GM18519 (cell line): ENCODE results near the gene TRAFD1.

ENCODE experiments used
- ATAC-seq: cut with Tn5 transposase; IDR thresholded peaks from one replicate; pipeline ENCODE4 v1.9.1; 2021; ENCODE audit warnings: mild to moderate bottlenecking, moderate library complexity; ENCODE audit not compliant: unreplicated experiment, low FRiP score

TRAFD1 gene

DNA sequence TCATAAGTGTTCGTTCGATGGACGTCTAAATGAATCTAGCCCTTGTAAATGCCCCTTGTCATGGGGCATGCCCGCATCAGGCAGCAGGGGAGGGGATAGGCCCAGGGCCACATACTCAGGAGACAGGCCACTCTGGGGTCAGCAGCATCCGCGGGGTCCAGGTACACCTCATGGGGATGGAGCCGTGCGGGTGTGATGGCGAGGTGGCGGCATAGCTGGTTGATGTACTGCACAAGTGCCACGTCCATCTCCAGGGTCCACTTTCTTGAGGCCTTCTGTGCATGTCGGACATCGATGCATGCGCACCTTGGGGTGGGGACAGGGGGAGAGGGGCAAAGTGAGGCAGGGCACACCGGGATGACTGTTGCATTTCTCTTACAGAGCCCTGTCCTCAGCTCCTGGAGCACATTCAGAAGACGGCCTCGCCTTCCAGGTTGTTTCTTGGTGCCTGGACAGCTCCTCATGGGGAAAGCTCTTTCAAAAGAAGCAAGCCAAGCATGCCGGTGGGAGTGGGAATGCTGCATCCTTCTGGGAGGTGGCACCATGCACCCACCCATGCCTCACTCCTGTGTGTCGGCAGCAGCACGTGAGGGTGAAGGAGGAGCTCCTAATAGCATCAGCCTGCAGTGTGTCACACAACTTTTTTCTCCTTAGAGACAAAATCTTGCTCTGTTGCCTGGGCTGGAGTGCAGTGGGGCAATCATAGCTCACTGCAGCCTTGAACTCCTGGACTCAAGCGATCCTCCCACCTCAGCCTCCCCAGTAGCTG is 47.4 kb downstream of the TRAFD1 start:
- no peak for ATAC-seq

DNA sequence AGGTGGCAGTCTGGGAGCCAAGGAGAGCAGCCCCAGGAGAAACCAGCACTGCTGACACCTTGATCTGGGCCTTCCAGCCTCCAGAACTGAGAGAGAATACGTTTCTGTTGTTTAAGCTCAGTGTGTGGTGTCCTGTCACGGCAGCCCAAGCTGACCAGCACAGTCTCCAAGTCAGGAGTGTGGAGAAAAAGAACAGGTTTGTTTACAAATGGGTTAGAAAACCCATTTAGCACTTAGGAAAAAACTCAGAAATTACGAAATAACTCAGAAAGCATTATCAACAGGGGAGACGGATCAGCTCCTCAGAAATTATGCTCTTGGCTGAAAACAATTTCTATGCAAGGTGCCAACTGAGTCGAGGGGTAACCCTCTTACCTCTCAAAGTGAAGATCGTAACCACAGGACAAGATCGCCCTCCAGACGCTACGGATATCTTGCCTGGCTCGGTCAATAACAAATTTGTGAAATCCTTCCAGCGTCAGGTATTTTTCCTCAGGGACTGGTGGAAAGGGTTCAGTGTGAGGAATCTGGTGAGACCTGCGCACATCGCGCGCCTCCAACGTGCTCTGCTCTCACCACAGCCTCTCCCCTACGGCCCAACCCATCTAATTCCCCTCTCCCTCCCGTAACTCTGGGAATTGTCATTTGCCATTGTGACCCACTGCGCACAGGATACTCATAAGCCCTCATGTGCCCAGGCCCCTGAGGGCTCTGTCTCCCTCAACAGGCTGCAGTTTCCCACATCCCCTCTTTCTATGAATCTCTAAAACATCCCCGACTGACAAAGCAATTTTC is 50.2 kb downstream of the TRAFD1 start:
- ATAC-seq: no peak

DNA sequence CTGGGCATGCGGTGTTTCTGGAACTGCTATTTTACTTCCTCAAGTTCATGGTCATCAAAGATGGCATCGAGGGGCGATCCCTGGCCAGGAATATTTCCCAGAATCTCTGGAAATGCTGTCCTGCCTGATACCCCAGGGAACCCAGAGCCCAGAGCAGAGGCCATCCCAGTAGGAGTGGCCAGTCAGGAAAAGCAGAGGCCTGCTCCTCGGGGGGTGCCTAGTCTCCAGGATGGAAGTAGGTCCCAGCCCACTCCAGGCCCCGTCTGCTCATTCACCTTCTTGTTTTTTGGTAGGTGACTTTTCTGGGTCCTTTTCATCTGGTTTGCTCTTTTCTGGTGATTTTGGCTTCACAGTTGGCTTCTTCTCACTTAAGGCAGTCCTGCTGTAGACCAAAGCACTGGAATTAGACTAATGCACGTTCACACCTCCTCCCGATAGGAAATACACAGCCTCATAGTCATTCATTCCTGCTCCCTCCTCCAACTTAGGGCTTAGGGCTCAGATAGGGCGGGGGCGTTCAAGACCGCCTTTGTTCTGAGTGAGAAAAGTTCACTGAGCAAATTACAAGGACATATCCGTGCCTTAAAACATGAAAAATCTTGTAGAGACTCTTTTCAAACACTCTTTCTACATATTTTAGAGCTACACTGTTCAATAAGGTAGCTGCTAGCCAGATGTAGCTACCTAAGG is 51.1 kb downstream of the TRAFD1 start:
- ATAC-seq: no peak

DNA sequence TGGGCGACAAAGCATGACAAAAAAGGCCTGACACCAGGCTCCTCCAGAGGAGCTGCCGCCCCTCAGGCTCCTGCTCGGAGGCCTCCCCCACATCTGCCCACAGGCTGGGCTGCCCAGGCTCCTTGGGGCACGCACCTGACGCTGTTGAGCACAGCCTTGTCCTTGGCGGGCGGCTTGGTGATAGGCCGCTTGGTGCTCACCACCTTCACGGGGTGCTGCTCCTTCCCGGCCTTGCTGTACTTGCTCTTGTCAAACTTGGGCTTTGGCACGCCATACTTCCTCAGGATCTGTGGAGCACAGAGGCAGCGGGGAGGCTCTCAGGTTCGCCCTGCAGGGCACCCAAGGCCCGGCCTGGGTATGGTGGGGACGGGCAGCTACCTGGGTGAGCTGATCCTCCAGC is 53.4 kb downstream of the TRAFD1 start:
- ATAC-seq: no peak

DNA sequence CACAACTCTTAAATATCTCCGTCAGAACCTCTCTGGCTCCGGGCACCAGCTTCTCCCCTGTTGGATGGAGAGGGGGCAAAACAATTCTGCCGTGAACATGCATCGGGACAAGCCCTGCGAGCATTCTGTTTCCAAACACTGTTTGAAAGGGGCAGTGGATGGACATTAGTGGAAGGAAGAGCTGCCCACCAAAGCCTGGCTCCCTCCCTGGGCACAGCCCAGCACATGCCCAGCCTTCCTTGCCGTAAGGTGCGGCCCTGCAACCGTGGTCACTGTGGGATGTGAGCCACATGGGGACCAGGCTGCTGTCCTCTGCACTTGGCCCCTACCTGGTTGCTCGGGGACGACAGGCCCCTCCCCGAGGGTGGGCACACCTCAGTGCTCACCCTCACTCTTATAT is 54.0 kb downstream of the TRAFD1 start:
- ATAC-seq: no peak

DNA sequence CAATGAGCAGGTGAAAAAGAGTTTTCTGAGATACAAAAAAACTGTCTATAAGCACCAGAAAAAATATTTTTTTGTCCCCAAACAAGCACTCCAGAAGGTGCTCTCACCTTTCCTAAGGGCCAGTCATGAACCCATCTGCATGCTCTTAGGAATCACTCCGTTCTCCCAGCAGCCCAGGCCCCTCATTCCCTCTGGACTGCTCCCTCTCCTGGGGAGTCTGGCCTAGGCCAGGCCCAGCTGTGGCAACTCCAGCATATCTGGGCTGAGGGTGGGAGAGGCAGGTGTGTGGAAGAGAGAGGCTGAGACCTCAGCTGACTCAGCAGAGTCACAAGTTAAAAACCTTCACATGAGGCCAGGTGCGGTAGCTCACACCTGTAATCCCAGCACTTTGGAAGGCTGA is 54.6 kb downstream of the TRAFD1 start:
- no peak for ATAC-seq

DNA sequence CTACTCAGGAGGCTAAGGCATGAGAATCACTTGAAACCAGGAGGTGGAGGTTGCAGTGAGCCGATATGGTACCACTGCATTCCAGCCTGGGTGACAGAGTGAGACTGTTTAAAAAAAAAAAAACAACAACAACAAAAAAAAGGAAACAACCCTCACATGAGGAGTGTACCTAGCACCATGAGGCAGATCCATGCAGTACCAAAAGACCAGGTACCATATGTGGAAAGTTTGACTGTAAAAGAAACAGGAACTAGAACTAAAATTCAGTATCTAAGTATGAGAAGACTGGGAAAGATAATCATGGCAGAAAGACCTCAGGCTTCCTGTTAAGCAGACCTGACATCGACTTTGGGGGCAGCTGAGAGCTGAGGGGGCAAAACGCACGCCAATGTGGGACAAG is 55.1 kb downstream of the TRAFD1 start:
- no peak for ATAC-seq

DNA sequence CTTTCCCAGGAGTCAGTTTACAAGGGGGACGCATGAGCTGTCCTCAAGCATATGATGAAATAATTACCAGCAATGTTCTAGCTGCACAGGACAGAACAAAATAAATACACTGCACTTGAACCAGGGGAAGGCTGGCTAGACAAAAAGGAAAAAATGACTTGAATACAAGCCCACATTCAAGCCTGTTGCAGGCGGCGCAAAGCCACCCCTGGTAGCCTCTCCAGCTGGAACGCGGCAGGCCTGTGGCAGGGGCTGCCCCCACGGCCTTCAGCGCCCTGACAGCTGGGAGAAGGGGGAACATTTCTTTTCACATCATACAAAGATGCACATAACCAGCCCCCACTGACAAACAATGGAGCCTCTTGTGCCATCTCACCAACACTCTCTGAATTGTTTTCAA is 57.1 kb downstream of the TRAFD1 start:
- ATAC-seq: no peak

DNA sequence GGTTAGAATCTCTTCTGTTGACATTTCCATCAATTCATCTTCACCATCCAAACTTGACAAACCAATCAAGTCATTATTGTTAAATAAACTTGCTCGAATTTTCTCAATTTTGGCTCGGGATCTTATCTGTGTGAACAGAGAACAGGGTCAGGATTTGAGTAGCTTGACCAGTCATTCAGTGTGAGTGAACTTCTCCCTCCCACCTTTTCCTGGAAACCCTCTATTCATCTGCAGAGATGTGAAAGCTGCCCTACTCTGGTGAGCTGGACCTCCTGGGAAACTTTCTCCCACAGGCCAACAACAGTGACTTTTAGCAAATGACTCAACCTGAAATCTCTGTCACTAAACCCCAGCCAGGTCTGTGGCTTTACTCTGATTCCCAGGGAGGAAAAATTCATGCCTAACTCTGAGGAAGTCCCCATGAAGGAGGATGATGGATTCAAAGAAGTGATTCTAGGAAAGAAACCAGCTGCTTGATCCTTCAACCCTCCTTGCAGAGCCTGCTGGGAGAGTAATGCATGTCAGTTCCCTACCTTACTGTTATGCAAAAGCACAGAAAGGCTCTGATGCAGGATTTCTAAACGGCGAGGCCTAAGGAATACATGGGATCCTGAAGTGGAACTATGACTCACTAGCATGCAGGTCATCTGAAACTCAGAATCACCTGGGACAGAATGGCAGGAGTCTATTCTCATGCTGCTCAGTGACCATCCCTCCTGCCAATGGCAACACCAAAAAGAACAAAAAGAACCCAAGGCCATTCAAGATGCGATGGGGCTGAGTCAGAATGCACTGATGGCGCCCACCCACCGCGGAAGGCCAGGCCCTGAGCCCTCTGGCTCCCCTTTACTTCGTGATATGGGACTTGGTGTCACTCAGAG is 58.0 kb downstream of the TRAFD1 start:
- no peak for ATAC-seq

DNA sequence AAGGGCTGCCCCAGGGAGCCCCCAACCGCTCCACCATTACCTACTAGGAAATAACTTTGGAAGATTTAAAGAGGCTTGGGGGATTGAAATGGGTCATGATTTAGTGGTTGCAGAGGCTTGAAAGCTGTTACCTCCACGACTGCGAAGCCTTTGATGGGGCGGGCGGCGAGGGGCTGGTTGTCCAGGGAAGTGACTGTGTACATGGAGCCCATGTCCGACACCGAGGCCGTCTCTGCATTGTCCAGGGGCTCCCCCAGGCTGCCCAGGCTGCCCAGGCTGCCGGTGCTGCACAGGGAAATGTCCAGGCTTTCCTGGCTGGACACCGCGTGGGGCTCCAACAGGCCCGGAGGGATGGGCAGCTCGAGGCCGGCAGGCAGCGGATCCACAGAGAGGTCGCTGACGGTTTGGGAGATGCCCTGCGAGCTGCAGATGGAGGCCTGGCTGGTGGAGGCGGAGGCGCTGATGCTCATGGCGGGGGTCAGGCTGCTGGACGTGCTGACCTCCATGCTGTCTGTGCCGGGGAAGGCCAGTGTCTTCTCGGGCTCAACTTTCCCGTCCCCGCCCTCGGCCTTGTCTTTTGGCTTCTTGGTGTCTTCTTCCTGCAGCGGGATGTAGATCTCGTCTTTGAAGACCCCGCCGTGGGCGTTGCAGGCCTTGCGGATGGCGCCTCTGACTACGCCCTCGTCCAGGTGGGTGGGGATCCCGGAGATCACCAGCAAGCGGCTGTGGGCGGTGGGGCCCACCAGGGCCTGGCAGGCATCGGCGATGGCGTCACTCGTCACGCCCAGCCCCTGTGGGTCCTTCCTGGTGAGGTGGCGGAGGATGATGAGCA is 58.9 kb downstream of the TRAFD1 start:
- no peak for ATAC-seq

DNA sequence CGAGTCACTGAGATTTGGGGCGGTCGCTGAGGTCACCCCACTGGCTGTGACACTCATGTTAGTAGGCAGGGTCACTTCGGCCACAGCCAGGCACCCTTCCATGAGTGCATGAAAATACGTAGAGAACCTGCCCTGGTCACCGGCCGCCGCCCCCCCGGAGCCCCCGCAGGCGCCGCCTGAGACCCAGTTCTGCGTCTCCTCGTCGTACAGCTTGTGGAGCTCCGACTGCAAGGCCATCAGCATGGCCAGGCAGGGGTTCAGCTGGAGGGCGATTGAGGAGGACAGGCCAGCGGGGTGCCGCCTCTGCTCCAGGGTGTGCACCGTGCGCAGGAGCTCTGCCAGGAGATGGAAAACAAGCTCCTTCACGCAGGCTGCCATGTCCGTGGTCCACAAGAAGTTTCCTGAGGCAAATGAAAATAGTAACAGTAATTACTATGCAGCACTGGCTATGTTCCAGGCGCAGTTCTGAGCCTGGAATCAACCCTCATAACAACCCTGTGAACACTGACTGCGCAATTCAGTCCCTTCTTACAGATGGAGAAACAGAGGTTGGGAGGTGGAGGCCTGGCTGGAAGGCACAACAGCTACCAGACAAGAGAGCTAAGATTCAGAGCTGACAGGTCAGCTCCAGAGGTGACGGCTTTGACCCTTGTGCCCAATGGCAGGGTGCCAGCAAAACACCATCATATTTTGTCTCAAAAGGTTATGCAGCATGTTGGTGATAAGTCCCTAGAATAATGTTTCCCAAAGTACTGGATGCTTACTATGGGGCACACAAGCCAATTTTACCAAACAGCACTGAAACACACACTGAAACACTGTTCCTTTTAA is 59.9 kb downstream of the TRAFD1 start:
- ATAC-seq: no peak

DNA sequence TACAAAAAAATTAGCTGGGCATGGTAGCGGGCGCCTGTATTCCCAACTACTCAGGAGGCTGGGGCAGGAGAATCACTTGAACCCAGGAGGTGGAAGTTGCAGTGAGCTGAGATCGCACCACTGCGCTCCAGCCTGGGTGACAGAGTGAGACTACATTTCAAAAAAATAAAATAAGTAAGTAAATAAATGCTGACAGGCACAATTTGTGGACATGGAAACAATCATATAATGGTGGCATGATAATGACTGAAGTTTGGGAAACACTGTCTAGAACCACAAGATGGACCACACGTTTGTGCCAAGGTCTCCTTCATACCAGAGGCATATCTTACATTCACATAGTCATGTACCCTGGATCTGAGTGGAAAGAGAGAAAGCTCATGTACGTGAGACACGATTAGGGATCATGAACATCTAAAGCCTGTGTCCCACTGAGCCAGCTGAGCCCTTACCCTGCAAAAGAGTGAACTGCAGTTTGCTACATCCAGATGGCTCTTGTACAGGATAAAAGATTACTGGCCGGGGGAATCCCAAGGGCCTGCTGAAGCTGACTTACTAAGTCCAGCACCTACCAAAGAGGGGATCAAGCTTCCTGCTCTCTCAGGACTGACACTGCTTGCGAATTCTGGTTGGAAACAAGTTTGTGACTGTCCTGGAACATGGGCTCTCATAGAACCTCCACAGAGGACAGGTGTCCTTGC is 62.9 kb downstream of the TRAFD1 start:
- no peak for ATAC-seq

DNA sequence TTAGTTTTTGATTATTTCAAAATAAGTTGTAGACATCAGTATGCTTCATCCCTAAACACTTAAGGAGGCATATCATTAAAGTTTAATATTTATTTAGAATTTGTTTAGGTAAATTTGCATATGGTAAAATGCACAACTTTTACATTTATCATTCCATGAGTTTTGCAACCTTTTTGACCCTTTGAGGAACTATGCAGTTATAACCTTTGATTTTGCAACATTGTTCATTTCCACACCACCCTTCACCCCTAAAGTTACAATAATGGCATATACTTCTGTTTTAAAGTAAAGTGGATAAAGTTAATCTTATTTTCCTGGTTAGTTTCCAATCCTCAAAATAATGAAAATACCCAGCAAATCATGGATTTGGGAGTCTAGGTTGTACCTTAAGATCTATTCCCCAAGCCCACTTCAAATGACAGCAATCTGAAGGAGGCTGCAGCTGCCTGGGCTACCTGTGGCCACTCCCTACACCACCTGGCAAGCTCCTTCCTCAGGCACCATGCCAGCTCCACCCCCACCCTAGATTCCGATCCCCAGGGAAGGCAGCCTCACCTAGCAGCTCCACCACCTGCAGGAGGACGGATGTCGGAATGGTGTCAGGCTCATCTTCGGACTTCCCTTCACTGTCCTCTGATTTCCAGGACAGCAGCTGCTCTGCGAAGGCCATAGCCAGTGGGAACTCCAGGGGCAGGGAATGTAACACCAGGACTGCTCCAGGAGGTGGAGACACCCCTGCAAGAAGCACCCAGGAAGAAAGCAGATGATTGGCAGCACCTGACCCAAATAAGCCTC is 65.1 kb downstream of the TRAFD1 start:
- ATAC-seq: no peak

DNA sequence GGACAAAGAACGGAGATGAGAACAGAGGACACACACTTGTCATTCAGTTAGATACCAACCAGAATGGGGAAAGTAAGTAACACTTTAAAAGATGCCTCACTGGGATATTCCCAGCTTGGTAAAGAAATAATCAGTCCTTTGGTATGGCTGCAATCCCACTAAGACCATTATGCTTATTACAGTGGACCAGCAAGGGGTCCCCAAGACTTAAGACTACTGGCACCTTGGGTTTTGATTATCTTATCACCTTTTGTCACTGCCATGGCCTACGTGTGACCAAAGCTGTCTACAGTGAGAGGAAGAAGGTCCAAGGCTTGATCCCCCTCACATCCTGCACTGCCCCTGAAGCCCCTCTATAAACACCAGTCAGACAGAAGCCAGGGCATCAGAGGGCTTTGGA is 65.8 kb downstream of the TRAFD1 start:
- no peak for ATAC-seq

DNA sequence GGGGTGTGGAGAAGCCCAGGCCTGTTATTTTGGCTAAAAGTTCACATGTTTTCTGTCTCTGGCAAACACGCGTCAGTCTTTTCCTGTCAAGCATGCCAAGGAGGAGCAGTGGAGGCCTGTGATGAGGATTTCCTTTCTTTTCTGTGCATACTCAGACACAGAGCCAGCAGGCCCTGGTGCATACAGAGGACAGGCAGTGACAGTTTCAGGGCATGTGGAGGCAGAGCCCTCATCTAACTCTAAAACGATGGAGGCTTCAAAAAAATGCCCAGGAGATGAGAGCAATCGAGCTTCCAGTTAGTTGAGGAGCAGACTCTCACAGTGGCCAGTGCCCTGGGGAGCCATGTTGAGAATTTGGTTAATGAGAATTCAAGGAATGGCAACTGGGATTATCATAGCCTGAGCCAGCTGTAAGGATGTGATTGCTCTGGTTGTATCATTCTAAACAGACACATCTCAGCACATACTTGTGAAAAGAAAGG is 66.5 kb downstream of the TRAFD1 start:
- no peak for ATAC-seq

DNA sequence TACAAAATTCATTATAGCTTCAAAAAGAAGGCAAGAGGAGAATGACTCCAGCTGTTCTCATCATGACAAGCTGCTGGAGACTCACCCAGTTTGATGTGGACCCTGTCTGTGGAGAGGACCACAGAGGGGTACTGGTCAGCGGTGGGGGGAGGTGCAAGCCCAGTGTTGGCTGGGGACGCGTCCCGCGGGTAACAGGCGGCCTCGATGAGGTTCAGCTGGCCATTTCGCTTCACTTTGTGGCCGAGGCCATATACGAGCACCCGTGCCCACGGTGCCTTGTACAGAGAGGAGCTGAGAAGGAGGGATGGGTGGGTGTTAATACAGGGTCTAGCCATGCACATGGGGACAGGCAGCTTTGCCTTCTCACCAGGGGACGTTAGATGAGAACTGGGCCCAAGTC is 67.1 kb downstream of the TRAFD1 start:
- no peak for ATAC-seq

DNA sequence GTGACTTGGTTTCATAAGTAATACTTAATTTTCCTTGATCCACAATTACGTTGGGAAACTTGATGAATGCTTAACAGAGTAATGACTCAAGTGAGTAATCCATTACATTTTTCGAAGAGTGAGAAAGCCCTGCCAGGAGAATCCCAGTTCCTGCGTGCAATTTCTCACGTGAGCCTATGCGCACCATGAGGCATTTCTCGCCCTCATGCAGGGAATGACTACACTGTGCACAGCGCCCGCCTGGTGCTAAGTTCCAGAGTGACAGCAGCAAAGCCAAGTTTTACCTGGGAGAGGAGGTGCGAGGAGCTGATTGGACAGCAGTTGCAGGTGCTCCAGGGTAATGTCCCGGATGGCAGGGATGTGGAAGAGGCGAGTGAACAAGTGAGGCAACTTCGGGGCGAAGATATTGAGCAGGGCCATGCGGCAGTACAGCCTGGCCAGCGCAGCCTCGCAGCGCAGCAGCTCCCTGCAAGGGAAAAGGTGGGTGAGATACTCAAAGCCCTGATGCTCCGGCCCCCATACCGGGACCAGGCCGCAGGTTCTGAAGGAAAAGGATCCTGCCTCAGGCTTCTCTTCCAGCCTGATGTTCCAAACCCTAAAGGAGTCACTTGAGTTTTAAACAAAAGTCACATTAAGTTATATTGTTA is 69.4 kb downstream of the TRAFD1 start:
- no peak for ATAC-seq
